SK-N-SH (cell line): ENCODE results near the gene EEF2K. TPM values are rescaled to one million over a fixed set of nuclear protein-coding genes. Genes with fewer than 3 reads are reported as not detected.

ENCODE experiments used
- CTCF ChIA-PET: fragments of 300-600, 350-600 bp; formaldehyde crosslinking; extraction: SDS; loops from one replicate; lab custom pipeline; 2021; lab: Yijun Ruan, JAX
- POLR2A ChIA-PET: fragments of 350-600 bp; sonication (Branson Sonifier 250); formaldehyde crosslinking; extraction: SDS; loops from one replicate; lab custom pipeline; 2020; ENCODE audit warnings: antibody characterized with exemption, inconsistent platforms; lab: Yijun Ruan, JAX
- DNase-seq: peaks from one replicate; pipeline ENCODE4 v3.0.0; 2012
- H2AFZ ChIP-seq: fragments of 200-600 bp; sonication (generic); 2 replicates; pipeline ENCODE4 v1.8.1; 2016; ENCODE audit warnings: antibody characterized with exemption, mild to moderate bottlenecking, low read depth
- H3F3A ChIP-seq: fragments of 200-600 bp; sonication (generic); replicated peaks from 2 replicates; pipeline ENCODE3; 2016; ENCODE audit warnings: antibody characterized with exemption, mild to moderate bottlenecking; ENCODE audit not compliant: insufficient read depth
- H3K27ac ChIP-seq, 2 experiments: fragments of 200-500 bp in 1 of 2; fragments of 200-600 bp in 1 of 2; sonication (Bioruptor generic) in 1 of 2; sonication (generic), shearing (Covaris generic) in 1 of 2; 2 replicates each; pipeline versions ENCODE4 v1.5.1 to v1.6.1; 2014 to 2016; ENCODE audit warnings: low read depth in 2 of 2, inconsistent platforms in 1 of 2, low read length in 1 of 2, mild to moderate bottlenecking in 1 of 2, mixed read lengths in 1 of 2
- H3K27me3 ChIP-seq: fragments of 200-600 bp; sonication (generic), shearing (Covaris generic); 2 replicates; pipeline ENCODE4 v1.6.1; 2016; ENCODE audit warnings: mixed run types; ENCODE audit not compliant: insufficient read depth
- H3K36me3 ChIP-seq, 2 experiments: fragments of 200-500 bp in 1 of 2; fragments of 200-600 bp in 1 of 2; sonication (Bioruptor generic) in 1 of 2; sonication (generic) in 1 of 2; replicated peaks in 1 of 2; 2 replicates each; pipeline versions ENCODE3 to v1.5.1; 2014 to 2016; ENCODE audit warnings: low read length in 1 of 2, mild to moderate bottlenecking in 1 of 2; ENCODE audit not compliant: insufficient read depth in 2 of 2, control insufficient read depth in 1 of 2
- H3K4me1 ChIP-seq, 2 experiments: fragments of 200-500 bp in 1 of 2; fragments of 200-600 bp in 1 of 2; sonication (Bioruptor generic) in 1 of 2; sonication (generic), shearing (Covaris generic) in 1 of 2; 2 replicates each; pipeline versions ENCODE4 v1.5.1 to v1.6.1; 2014 to 2016; ENCODE audit warnings: low read depth in 1 of 2, low read length in 1 of 2, mixed run types in 1 of 2; ENCODE audit not compliant: insufficient read depth in 2 of 2, control insufficient read depth in 1 of 2
- H3K4me2 ChIP-seq: fragments of 200-600 bp; sonication (generic), shearing (Covaris generic); 2 replicates; pipeline ENCODE4 v1.6.1; 2017; ENCODE audit warnings: mixed run types
- H3K4me3 ChIP-seq, 2 experiments: fragments of 200-500 bp in 1 of 2; fragments of 200-600 bp in 1 of 2; sonication (Bioruptor generic) in 1 of 2; sonication (generic), shearing (Covaris generic) in 1 of 2; 2 replicates each; pipeline versions ENCODE4 v1.5.1 to v1.8.1; 2014 to 2016; ENCODE audit warnings: low read depth in 2 of 2, inconsistent platforms in 1 of 2, low read length in 1 of 2, mild to moderate bottlenecking in 1 of 2, mixed read lengths in 1 of 2, moderate library complexity in 1 of 2
- H3K79me2 ChIP-seq: fragments of 200-600 bp; sonication (generic); 2 replicates; pipeline ENCODE4 v1.8.1; 2017; ENCODE audit warnings: mild to moderate bottlenecking; ENCODE audit not compliant: insufficient read depth
- H3K9ac ChIP-seq: fragments of 200-600 bp; sonication (generic); 2 replicates; pipeline ENCODE4 v1.6.1; 2017; ENCODE audit warnings: mixed run types
- H3K9me2 ChIP-seq: fragments of 200-600 bp; sonication (generic); 2 replicates; pipeline ENCODE4 v1.6.1; 2017; ENCODE audit warnings: mixed run types
- H3K9me3 ChIP-seq: fragments of 200-600 bp; sonication (generic); 2 replicates; pipeline ENCODE4 v1.6.1; 2017; ENCODE audit warnings: mixed run types, mild to moderate bottlenecking, moderate library complexity
- H4K20me1 ChIP-seq: fragments of 200-600 bp; sonication (generic); 2 replicates; pipeline ENCODE4 v1.6.1; 2017; ENCODE audit warnings: mild to moderate bottlenecking, mixed run types; ENCODE audit not compliant: insufficient read depth
- CHD2 ChIP-seq: fragments of 150-350 bp; IDR thresholded peaks from 2 replicates; pipeline ENCODE4 v1.6.1; 2018; ENCODE audit warnings: low read length; ENCODE audit not compliant: partially characterized antibody
- ELF1 ChIP-seq: IDR thresholded peaks from 2 replicates; pipeline ENCODE4 v1.4.0; 2012
- EZH2phosphoT487 ChIP-seq: fragments of 200-600 bp; sonication (generic); IDR thresholded peaks from 2 replicates; pipeline ENCODE4 v1.6.1; 2017; ENCODE audit warnings: low read depth, mixed run types, mild to moderate bottlenecking, antibody characterized with exemption, moderate library complexity, borderline replicate concordance
- FOSL2 ChIP-seq: IDR thresholded peaks from 2 replicates; pipeline ENCODE4 v1.4.0; 2012; ENCODE audit warnings: low read depth, mild to moderate bottlenecking, moderate library complexity, borderline replicate concordance
- FOXJ3 ChIP-seq: sonication (generic); formaldehyde crosslinking; IDR thresholded peaks from 2 replicates; pipeline ENCODE4 v1.5.1; 2020; ENCODE audit warnings: mild to moderate bottlenecking, missing genetic modification reagents
- FOXM1 ChIP-seq: IDR thresholded peaks from 2 replicates; pipeline ENCODE4 v1.4.0; 2012; ENCODE audit warnings: low read depth, mild to moderate bottlenecking
- GABPA ChIP-seq: IDR thresholded peaks from 2 replicates; pipeline ENCODE4 v1.4.0; 2012; ENCODE audit warnings: low read depth, mild to moderate bottlenecking
- GATA2 ChIP-seq: sonication (generic); formaldehyde crosslinking; IDR thresholded peaks from 2 replicates; pipeline ENCODE4 v1.5.0; 2020; ENCODE audit warnings: mild to moderate bottlenecking, missing genetic modification reagents
- JUND ChIP-seq: IDR thresholded peaks from 2 replicates; pipeline ENCODE4 v1.4.0; 2012
- MEF2A ChIP-seq: IDR thresholded peaks from 2 replicates; pipeline ENCODE4 v1.4.0; 2012; ENCODE audit warnings: low read depth, borderline replicate concordance
- MXI1 ChIP-seq: IDR thresholded peaks from 2 replicates; pipeline ENCODE4 v1.6.1; 2012; ENCODE audit warnings: mild to moderate bottlenecking, low read depth, low read length, improper control_type of control experiment
- NFIC ChIP-seq: IDR thresholded peaks from 2 replicates; pipeline ENCODE4 v1.4.0; 2012; ENCODE audit warnings: borderline replicate concordance
- NRF1 ChIP-seq: IDR thresholded peaks from 2 replicates; pipeline ENCODE4 v1.6.1; 2012; ENCODE audit warnings: low read depth, mild to moderate bottlenecking, low read length
- RAD21 ChIP-seq: IDR thresholded peaks from 2 replicates; pipeline ENCODE4 v1.6.1; 2012; ENCODE audit warnings: mild to moderate bottlenecking, low read length
- RCOR1 ChIP-seq: fragments of 150-350 bp; IDR thresholded peaks from 2 replicates; pipeline ENCODE4 v1.6.1; 2017; ENCODE audit warnings: antibody characterized with exemption, low read length
- RFX5 ChIP-seq: IDR thresholded peaks from 2 replicates; pipeline ENCODE4 v1.6.1; 2012; ENCODE audit warnings: mild to moderate bottlenecking, improper control_type of control experiment, low read length
- SMC3 ChIP-seq: IDR thresholded peaks from 2 replicates; pipeline ENCODE4 v1.6.1; 2012; ENCODE audit warnings: low read depth, low read length, improper control_type of control experiment
- TEAD4 ChIP-seq: IDR thresholded peaks from 2 replicates; pipeline ENCODE4 v1.4.0; 2012; ENCODE audit warnings: mild to moderate bottlenecking, borderline replicate concordance; ENCODE audit not compliant: insufficient read depth
- USF2 ChIP-seq: fragments of 150-350 bp; IDR thresholded peaks from 2 replicates; pipeline ENCODE4 v1.6.1; 2017; ENCODE audit warnings: antibody characterized with exemption, low read length, low read depth, borderline replicate concordance
- ZBTB33 ChIP-seq: IDR thresholded peaks from 2 replicates; pipeline ENCODE4 v1.4.0; 2012; ENCODE audit warnings: low read depth, borderline replicate concordance
- WGBS: methylation state at CpG from one replicate; pipeline ENCODE4 v1.1.6; 2017; ENCODE audit warnings: low lambda C conversion rate; 5-methylcytosine and 5-hydroxymethylcytosine counted together
- polyA plus RNA-seq, 3 experiments: library from polyadenylated mRNA; depleted of rRNA; stranded (reverse); fragments of >200 nt; gene quantifications; 2 replicates each; pipeline ENCODE4 v1.2.3, GENCODE V29; 2012
- TF ChIP-seq, protein P1 (sequence below): IDR thresholded peaks from 2 replicates; pipeline ENCODE4 v1.4.0; 2012; ENCODE audit warnings: low read depth, borderline replicate concordance
- TF ChIP-seq, protein P2 (sequence below): IDR thresholded peaks from 2 replicates; pipeline ENCODE4 v1.4.0; 2012; ENCODE audit warnings: low read depth
- TF ChIP-seq, protein P3 (sequence below): fragments of 150-350 bp; IDR thresholded peaks from 2 replicates; pipeline ENCODE4 v1.6.1; 2016; ENCODE audit warnings: mild to moderate bottlenecking, low read depth, low read length
- TF ChIP-seq, protein P4 (sequence below): IDR thresholded peaks from 2 replicates; pipeline ENCODE4; 2012

The EEF2K gene
- polyA plus RNA-seq, 1 of the 3 experiments (the other 2 are of a cell fraction), result 8.0 TPM

GRCh38 chr16:22262460-22262859 is 56.4 kb downstream of the EEF2K start (continued):
- no peak for TF ChIP-seq ZBTB33
- no peak for TF ChIP-seq MEF2A
- no peak for TF ChIP-seq FOSL2
- no peak for TF ChIP-seq ELF1
- TF ChIP-seq RAD21, result no peak

DNA sequence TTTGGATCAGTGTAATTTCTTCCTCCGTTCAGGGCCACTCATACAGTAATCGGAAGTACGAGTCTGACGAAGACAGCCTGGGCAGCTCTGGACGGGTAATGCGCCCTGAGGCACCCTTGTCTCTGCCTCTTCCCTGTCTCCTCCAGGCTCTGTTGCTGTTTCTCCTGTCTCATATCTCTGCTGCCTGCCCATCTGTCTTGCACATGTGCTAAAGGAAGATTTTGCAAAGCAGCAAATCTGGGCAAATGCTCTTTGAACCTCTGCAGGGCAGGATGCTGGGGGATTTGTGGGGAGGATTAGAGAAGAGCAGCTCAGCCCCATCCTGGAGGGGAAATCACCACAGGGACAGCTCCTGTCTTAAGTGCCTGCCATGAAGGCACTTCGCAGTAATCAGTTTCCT is 58.7 kb downstream of the EEF2K start:
- H3F3A ChIP-seq, result no peaks in the 10 kb centered on the region
- no peaks in the 10 kb centered on the region for H3K9me3 ChIP-seq
- H2AFZ ChIP-seq, result no peak overlapping the region
- DNase-seq, result peak; percentile 88
- peaks cover 0 to 17% of the 10 kb centered on the region in 2 experiments; a peak in 1 of 4 replicates for H3K4me1 ChIP-seq
- no peak overlapping the region for H3K4me3 ChIP-seq
- no peaks in the 10 kb centered on the region for H4K20me1 ChIP-seq
- H3K4me2 ChIP-seq, result no peak overlapping the region
- peaks cover 17 to 25% of the 10 kb centered on the region in 2 experiments for H3K36me3 ChIP-seq
- WGBS, result 67% methylated on average over 7 of the region's 7 CpGs
- H3K9ac ChIP-seq, result no peak overlapping the region
- ChIA-PET POLR2A (no interaction called here), CTCF (interaction anchor here (1.3 to 2.3 kb wide), 3 partner anchors 32 to 187 kb away, joined by 3 to 5 read pairs (median 4); no protein-coding TSS in a partner anchor)
- H3K79me2 ChIP-seq, result no peaks in the 10 kb centered on the region
- no peaks in the 10 kb centered on the region for H3K27me3 ChIP-seq
- H3K9me2 ChIP-seq, result no peaks in the 10 kb centered on the region
- peak overlapping the region in 1 of 2 experiments; percentile 82; a peak in 2 of 4 replicates for H3K27ac ChIP-seq
- TF ChIP-seq EZH2phosphoT487, result no peak
- TF ChIP-seq JUND, result no peak
- no peak for TF ChIP-seq GABPA
- TF ChIP-seq FOXJ3 (CRISPR knock-in tag), result peak; percentile 82
- no peak for TF ChIP-seq SMC3
- TF ChIP-seq CHD2, result peak; percentile 60
- no peak for TF ChIP-seq ELF1
- TF ChIP-seq TEAD4, result no peak
- TF ChIP-seq, protein P1, sequence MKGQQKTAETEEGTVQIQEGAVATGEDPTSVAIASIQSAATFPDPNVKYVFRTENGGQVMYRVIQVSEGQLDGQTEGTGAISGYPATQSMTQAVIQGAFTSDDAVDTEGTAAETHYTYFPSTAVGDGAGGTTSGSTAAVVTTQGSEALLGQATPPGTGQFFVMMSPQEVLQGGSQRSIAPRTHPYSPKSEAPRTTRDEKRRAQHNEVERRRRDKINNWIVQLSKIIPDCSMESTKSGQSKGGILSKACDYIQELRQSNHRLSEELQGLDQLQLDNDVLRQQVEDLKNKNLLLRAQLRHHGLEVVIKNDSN, result no peak
- TF ChIP-seq USF2, result no peak
- TF ChIP-seq RCOR1, result peak; percentile 69; the same call in 1 of the 2 replicates
- no peak for TF ChIP-seq FOXM1
- TF ChIP-seq, protein P2, sequence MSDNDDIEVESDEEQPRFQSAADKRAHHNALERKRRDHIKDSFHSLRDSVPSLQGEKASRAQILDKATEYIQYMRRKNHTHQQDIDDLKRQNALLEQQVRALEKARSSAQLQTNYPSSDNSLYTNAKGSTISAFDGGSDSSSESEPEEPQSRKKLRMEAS, result no peak
- TF ChIP-seq MXI1, result peak; percentile 29; the same call in 1 of the 2 replicates
- TF ChIP-seq, protein P3, sequence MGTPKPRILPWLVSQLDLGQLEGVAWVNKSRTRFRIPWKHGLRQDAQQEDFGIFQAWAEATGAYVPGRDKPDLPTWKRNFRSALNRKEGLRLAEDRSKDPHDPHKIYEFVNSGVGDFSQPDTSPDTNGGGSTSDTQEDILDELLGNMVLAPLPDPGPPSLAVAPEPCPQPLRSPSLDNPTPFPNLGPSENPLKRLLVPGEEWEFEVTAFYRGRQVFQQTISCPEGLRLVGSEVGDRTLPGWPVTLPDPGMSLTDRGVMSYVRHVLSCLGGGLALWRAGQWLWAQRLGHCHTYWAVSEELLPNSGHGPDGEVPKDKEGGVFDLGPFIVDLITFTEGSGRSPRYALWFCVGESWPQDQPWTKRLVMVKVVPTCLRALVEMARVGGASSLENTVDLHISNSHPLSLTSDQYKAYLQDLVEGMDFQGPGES, result no peak
- TF ChIP-seq NFIC, result no peak
- TF ChIP-seq FOSL2, result no peak
- TF ChIP-seq ZBTB33, result no peak
- TF ChIP-seq, protein P4, sequence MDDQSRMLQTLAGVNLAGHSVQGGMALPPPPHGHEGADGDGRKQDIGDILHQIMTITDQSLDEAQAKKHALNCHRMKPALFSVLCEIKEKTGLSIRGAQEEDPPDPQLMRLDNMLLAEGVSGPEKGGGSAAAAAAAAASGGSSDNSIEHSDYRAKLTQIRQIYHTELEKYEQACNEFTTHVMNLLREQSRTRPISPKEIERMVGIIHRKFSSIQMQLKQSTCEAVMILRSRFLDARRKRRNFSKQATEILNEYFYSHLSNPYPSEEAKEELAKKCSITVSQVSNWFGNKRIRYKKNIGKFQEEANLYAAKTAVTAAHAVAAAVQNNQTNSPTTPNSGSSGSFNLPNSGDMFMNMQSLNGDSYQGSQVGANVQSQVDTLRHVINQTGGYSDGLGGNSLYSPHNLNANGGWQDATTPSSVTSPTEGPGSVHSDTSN, result no peak
- TF ChIP-seq RFX5, result no peak
- no peak for TF ChIP-seq MEF2A
- TF ChIP-seq NRF1, result no peak
- TF ChIP-seq GATA2 (CRISPR knock-in tag), result peak; percentile 66
